NCI-H524 (cell line): ENCODE data around the gene RUSF1.
A peak's percentile ranks its signal among the peaks of the same experiment; 100 is the strongest.
"Not testable (repeated sequence)": the region's sequence is repeated elsewhere in the genome, so short reads cannot be mapped to it uniquely, and the experiment has no call there.

Experiments
- DNase-seq, 2 experiments: peaks; one replicate each; lab custom pipeline; 2025; lab: John Stamatoyannopoulos, UW

The RUSF1 gene

DNA sequence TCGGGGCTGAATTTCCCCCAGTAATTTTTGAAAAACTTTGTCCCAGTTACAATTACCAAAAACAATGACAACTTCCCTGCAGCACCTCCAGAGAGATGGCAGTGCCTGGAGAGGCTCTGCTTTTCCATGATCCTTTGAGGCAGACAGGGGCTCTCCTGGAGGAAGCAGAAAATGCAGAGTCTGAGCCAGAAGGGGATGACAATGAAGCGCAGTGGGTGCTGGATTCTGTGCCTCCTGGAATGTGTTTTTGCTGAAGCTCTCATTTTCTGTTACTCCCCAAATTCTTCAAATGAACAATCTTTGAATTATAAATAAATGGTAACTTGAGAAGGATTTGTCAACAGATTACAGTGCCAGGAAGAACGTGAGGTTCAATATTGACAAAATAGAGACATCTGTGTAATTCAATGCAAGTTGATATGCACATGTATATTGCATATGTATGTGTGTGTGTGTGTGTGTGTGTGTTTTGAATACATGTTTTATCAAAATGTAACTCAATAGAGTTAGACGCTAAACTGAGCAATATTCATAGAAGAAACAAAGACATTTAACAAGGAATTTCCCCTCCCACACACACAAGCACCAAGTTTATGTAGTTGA is 9.7 kb upstream of the RUSF1 start:
- DNase-seq, result no peak

DNA sequence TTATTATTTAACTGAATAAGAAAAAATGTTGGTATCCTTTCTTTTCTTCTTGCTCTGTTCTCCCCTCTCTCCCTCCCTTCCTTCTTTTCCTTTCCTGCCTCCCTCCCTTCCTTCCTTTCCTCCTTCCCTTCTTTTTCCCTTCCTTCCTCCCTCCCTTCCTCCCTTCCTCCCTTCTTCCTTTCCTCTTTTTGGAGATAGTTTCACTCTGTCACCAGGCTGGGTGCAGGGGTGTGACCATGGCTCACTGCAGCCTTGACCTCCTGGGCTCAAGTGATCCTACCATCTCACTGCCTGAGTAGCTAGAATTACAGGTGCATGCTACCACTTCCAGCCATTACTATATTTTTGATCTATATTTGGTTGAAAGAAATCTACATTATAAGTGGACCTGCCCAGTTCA is 5.7 kb upstream of the RUSF1 start:
- DNase-seq, result no peak

DNA sequence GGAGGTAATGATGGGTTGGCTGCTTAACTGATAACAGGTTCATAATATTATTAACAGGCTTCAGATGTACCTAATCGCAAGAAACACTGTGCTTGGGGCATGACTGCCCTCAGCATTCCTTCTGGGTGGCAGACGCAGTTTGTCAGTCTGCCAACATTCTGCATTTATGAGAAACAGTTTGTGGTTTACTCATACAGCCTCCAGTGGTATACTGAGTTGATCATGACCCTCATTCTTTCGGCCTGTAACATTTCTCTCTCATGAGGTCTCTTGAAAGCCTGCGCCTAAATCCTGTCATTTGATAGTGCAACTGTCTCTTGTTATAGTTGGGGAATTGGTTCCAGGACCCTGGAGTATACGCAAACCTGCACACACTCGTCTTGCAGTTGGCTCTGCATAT is 4.9 kb upstream of the RUSF1 start:
- DNase-seq, result no peak

DNA sequence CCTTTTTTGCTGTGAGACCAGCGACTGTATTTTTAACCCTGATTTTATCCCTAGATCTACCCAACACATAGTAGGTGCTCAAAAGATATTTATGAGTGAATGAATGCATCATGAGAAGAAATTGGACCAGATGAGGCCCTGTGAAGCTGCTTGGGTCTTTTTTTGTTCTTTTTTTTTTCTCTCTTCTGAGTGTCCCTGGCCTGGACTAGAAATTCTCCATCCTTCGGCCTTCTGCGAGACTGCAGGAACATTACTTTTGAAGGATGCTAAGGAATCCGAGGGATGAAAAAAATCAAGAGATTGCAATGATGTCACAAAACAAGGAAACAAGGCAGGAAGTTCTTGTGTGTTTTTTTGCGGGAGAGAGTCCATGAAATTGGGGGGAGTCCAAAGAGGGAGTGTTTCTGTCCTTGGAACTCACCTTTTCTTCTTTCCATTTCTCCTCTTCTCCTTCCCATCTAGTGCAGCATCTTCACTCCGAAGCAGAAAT is 560 bp upstream of the RUSF1 start:
- no peak for DNase-seq

DNA sequence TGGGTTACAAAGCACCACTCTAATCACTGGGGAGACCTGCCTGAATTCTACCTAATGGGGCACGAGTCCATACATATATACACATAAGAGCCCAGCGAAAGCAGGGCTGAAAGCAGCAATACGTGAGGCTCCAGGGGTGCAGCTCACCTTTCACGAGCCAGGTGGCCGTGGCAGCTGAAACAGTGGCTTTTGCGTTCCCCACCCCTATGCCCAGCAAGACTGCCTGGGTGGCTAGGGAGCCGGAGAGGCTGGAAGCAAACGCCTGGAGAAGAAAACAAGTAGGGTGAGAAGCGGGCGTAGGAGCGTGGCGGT is 618 bp downstream of the RUSF1 start:
- no peak for DNase-seq

DNA sequence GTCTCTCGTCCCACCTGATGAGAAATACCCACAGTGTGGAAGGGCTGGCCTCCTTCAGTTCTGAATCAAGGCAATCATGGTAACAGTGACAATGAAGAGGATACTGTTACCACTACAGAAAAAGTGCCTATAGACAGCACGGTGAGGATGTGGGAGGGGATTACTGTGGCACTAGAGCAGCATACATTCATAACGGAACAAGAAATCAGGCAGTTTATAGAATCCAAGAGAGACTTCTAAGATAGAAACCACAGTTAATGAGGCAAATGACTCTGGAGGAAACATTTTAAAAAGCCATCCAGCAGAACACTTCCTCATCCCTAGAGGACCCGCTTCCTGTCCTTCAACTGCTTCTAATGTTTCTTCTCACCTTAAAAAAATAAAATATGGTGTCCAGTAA is 2.7 kb downstream of the RUSF1 start:
- DNase-seq, result no peak

DNA sequence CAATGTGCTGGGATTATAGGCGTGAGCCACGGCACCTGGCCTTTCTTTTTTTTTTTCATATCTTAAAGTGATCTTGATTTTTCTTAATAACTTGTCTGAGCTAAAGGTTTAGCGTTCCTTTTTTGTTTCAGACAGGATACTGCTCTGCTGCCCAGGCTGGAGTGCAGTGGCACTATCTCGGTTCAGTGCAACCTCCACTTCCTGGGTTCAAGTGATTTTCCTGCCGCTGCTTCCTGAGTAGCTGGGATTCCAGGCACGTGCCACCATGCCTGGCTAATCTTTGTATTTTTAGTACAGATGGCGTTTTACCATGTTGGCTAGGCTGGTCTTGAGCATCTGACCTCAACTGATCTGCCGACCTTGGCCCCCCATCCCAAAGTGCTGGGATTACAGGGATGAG is 4.0 kb downstream of the RUSF1 start:
- DNase-seq, result no peak

DNA sequence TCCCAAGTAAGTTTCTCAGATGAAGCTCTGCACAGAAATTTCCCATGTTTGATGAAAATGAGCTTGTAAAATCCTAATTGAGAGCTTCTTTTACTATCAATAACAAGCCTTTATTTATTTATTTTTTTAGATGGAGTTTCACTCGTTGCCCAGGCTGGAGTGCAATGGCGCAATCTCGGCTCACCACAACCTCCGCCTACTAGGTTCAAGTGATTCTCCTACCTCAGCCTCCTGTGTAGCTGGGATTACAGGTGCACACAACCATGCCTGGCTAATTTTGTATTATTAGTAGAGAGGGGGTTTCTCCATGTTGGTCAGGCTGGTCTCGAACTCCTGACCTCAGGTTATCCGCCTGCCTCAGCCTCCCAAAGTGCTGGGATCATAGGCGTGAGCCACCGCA is 4.6 kb downstream of the RUSF1 start:
- DNase-seq, result not testable (repeated sequence)

DNA sequence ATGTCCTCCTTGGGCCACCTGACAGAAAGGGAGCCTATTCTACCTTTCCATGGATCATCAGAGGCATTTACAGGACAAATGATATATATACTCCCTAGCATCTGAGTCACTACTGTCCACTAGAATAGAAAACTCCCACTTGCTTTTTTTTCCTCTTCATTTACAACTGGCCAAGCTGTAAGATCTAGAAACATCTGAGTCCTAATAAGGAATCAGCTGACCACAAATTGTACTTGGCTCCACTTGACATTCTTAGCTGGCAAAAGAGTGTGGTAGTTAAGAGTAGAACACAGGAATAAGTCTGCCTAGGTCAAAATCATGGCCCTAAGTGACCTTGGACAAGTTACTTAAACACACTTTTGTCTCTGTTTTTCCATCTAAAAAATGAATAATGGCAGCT is 5.2 kb downstream of the RUSF1 start:
- DNase-seq, result no peak

DNA sequence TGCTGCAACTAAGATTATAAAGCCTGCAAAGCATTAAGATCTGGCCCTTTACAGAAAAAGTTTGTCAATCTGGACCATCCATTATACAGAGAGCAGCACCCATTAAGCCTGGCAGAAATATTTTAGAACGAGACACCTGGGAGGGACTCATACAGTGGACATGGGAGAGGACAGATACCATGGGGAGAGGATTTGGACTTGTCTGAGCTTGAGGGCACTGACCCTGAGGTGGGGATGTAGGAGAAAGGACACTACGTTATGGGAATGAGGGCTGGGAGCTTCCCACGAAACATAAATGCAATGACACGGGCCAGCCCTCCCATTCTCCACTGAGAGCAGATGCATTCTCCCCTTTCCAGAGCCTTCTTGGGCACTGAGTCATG is 6.2 kb downstream of the RUSF1 start:
- no peak for DNase-seq

DNA sequence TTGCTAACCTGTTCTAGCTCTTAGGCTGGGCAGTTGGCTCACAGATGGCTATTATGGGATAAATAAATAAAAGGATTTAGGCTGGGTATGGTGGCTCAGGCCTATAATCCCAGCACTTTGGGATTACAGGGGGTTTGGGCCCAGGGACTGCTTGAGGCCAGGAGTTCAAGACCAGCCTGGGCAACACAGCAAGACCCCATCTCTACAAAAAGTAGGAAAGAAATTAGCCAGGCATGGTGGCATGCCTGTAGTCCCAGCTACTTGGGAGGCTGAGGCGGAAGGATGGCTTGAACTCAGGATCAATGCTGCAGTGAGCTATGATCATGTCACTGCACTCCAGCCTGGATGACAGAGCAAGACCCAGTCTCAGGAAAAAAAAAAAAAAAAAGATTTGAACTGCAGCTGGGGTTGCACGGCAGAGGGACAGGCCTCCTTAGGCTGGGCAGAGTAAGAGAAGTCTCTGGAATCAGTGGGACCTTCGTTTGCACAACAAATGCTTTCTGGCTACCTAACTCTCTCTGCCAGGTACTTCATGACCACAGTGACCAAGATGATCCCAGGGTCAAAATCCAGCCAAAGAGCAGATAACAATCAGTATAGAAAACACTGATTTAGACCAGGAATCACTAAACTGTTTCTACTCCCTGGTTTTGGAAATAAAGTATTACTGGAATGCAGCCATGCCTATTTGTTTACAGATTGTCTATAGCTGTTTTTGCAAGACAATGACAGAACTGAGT is 6.8 kb downstream of the RUSF1 start:
- no peak for DNase-seq

DNA sequence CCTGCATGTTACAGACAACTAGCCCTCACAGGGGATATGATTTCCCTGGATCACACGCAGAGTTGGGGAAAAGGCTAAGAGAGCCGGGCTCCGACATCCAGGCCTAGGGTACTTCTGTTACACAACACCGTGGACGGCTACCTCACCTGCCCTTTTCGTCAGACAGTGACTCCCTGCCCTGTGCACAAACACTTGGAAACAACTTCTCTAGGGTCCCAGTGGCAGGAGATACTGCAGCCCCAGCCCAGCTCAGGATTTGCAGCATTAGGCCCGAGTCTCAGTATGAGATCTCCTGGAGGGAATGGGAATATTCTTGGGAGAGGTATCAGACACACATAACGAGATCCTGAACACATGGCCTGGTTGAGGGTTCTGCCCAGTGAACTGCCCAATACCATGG is 8.3 kb downstream of the RUSF1 start:
- no peak for DNase-seq

DNA sequence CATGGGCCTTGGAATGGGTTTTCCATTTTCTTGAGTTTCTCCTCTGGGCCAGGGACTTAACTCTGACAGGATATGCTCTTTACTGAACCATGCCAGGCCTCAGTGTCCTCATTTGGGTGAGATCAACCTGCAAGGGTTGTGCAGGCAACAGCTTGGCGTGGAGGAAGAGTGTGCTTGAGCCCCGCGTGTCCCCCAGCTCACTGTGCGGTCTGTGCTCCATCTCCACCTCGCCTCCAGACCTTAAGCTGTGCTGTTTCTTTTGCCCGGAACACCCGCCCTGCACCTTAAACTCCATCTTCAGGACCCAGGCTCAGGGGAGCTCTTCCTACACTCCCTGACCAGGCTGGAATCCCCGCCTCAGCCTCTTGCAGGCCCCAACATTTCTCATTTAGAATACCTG is 9.7 kb downstream of the RUSF1 start:
- DNase-seq, result no peak

DNA sequence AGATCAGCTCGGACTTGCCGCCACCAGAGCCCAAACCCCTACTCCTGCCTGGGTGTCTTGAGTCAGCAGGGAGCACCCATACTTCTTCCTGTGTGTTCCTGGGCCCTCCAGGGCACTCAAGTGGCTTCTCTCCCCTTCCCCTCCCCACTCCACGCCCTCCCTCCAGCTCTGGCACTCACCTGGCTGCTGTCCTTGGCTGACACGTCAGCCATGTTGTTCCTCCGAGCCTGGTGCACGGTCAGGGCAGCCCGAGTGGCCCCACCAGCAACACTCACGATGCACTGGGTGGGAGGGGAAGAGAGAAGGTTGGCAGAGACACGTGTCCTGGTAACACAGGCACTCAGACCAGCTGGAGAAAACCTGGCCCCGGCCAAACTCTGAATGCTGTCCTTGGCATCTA is 11.5 kb downstream of the RUSF1 start:
- no peak for DNase-seq

DNA sequence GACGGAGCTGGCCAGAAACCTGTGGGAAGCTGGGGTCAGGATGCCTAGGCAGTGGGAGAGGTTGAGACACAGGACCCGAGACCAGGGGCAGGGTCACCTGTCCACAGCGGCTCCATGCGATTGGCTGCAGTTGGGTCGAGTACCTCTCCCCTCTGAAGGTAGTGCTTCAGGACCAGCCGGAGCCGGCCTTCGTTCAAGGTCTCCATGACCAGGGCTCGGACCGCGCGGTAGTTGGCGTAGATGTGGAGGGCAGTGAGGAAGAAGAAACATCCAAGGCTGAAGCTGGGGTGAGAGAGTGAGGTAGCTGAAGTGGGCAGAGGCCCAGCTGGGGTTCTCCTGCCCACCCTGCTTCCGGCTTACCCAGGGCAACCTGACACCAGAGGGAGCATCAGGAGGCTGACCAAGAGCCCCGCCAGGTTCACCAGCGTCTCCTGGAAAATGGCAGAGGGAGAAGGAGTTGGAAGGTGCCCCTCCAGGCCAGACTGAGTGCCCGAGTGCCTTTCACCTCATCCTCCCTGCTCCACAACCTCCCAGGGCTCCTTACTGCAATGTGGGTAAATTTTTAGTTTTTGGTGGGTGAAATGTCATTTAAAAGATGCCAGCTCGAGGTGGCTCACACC is 14.6 kb downstream of the RUSF1 start:
- no peak for DNase-seq

DNA sequence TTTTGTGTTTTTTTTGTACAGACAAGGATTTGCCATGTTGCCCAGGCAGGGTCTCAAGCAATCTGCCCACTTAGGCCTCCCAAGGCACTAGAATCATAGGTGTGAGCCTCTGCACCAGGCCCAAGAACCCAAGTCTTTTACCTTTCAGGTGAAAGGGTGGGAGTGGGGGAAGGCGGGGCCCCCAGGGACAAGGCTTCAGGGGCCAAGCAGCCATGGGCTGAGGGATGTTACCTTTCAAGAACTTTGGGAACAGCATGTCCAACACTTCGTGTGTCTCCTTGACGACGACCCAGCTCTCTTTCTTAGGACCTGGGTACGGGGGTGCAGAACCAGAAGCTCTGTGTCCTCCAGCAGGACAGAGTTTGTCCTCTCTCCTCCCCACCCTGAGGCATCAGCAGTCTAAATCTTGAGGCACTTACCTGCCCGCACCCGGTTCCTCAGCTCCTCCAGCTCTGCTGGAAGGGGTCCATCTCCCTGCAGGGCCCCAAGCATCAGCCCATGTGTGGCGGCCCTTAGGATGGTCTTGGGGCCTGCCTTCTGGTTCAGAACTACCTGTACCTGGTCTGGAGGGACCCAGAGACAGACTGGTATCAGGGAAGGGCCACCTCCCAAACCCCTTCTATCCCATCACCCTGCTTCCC is 16.3 kb downstream of the RUSF1 start:
- no peak for DNase-seq

DNA sequence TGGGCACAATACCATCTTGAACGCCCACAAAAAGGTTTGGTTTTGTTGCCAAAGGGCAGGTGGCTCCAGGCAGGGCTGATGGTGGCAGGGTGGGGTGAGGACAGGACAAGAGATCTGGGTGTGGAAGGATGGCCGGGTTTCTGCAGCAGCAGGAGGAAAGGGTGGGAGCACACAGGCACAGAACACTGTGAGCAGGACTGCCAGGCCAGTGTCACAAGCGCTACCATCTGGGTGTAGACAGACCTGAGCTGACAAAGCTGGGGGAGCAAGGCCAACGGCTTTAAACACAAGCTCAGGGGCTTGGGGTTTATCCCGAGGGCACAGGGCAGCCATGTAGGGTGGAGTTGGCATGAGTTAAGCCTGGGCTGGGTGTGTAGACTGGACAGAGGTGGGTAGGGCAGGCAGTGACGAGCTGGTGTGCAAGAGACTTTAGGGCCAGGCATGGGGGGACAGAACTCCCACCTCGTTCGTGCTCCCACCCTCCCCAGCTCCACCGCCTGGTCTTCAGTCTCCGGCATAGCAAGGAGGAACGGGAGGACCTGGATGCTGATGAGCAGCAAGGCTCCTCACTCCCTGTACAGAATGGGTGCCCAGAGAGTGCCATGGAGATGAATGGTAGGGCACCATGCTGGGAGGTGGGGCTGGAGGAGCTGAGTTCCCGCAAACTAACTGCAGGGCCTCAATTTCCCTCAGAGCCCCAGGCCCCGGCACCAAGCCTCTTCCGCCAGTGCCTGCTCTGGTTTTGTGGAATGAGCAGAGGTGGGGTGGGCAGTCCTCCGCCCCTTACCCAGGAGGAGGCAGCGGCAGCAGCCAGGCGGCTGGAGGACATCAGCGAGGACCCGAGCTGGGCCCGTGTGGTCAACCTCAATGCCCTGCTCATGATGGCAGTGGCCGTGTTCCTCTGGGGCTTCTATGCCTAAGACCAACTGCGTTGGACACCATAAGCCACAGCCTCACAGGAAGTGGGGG is 18.3 kb downstream of the RUSF1 start:
- DNase-seq, result no peak

DNA sequence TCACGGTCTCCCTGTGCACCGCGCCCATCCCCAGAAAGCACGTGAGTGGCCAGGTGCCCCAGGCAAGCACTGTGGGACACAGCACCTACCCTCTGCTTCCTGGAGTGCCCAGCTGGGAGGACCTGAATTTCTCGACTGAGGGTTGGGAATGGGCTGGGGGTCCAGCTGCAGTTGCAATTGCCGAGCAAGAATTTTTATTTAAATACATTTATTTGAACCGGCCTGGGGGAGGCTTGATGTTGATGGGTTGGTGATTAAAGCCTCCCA is 19.0 kb downstream of the RUSF1 start:
- no peak for DNase-seq

DNA sequence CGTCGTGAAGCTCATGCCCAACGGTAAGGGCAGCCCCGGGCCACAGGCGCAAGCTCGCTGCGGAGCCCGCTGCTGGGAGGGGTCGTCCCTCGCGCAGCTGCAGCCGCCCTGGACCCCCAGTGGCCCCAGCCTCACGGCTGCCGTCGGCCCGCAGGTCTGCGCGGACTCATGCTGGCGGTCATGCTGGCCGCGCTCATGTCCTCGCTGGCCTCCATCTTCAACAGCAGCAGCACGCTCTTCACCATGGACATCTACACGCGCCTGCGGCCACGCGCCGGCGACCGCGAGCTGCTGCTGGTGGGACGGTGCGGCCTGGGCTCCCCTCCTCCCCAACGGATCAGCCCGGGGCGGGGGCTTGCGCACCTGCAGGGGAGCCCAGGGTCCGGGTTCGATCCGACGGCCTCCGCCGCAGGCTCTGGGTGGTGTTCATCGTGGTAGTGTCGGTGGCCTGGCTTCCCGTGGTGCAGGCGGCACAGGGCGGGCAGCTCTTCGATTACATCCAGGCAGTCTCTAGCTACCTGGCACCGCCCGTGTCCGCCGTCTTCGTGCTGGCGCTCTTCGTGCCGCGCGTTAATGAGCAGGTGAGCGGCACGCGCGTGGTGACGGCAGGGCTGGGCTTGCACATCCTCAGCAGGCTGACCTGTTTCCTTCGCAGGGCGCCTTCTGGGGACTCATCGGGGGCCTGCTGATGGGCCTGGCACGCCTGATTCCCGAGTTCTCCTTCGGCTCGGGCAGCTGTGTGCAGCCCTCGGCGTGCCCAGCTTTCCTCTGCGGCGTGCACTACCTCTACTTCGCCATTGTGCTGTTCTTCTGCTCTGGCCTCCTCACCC is 19.5 kb downstream of the RUSF1 start:
- peak in 1 of 2 experiments; percentile 31 for DNase-seq

DNA sequence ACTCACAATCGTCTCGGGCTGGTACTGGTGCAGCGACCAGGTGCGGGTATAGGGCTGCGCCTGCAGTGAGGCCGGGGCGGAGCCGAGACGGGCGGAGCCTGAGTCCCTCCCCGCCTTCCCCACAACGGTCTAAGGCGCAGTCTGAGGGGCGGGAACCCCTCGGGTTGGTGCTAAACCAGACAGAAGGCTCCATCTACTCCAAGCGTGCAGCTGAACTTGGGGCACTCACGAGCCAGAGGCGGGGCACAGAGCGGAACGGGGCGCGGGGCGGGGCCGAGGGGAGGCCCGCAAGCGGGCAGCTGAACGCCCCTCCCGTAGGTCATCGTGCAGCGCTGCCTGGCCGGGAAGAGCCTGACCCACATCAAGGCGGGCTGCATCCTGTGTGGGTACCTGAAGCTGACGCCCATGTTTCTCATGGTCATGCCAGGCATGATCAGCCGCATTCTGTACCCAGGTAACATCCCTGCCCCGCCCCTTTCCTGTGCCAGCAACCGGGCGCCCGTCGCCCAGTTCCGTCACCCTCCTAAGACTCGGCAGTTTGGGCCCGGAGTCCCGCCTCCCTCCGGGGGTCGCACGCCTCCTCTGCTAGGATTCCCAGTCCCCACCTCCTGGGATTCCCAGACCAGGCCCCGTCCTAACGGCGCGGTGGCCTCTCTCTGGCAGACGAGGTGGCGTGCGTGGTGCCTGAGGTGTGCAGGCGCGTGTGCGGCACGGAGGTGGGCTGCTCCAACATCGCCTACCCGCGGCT is 20.3 kb downstream of the RUSF1 start:
- peak; percentile 17 to 80 for DNase-seq
